IPS-15b (cell line): ENCODE data around the gene HHLA2.
"Not testable (repeated sequence)": the region's sequence is repeated elsewhere in the genome, so short reads cannot be mapped to it uniquely, and the experiment has no call there.

Source experiments
- H3K27me3 ChIP-seq: one replicate; pipeline ENCODE4 v1.6.1; 2013; ENCODE audit warnings: low read length; ENCODE audit not compliant: control insufficient read depth, insufficient read depth
- H3K36me3 ChIP-seq: one replicate; pipeline ENCODE4 v1.6.1; 2013; ENCODE audit warnings: low read length; ENCODE audit not compliant: control insufficient read depth, insufficient read depth
- H3K4me1 ChIP-seq: one replicate; pipeline ENCODE4 v1.6.1; 2013; ENCODE audit warnings: mild to moderate bottlenecking, low read length; ENCODE audit not compliant: control insufficient read depth, insufficient read depth
- H3K4me3 ChIP-seq: one replicate; pipeline ENCODE4 v1.5.1; 2013; ENCODE audit warnings: low read depth, low read length
- H3K9ac ChIP-seq: one replicate; pipeline ENCODE4 v1.6.1; 2013; ENCODE audit warnings: low read depth, mild to moderate bottlenecking, low read length
- H3K9me3 ChIP-seq: one replicate; pipeline ENCODE4 v1.6.1; 2013; ENCODE audit warnings: mild to moderate bottlenecking, low read length; ENCODE audit not compliant: control insufficient read depth, insufficient read depth

Gene HHLA2

GRCh38 chr3:108283989-108284388 lies 12.4 kb upstream of the HHLA2 start:
- Histone ChIP-seq H3K4me1 (no peaks in the 10 kb centered on the region), H3K4me3 (no peak overlapping the region), H3K36me3 (no peaks in the 10 kb centered on the region), H3K27me3 (no peaks in the 10 kb centered on the region), H3K9me3 (peaks cover 5% of the 10 kb centered on the region), H3K9ac (no peak overlapping the region)

DNA sequence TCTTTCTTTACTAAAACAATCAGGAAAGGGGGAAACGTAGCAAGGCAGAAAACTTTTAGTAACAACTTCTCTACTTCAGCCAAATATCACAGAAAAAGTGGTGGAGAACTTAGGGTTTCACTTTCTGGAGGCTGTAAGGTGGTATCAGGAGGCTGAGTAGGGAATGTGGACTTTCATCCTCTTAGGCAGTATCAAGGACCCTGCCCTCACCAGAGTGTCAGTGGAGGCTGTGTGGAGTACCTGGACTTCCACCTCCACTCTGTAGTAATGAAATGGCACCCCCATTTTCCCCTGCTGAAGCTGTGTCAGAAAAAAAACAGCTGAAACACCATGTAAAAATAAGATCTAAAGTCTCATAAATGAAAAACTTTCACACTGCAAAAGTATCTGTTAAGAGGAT lies 11.2 kb upstream of the HHLA2 start:
- Histone ChIP-seq H3K27me3 (no peaks in the 10 kb centered on the region), H3K36me3 (no peaks in the 10 kb centered on the region), H3K4me3 (no peak overlapping the region), H3K9me3 (no peaks in the 10 kb centered on the region), H3K9ac (no peak overlapping the region), H3K4me1 (no peaks in the 10 kb centered on the region)

- H3K4me1 ChIP-seq: no peaks in the 10 kb centered on the region
- H3K4me3 ChIP-seq: no peak overlapping the region
- no peaks in the 10 kb centered on the region for H3K27me3 ChIP-seq
- no peaks in the 10 kb centered on the region for H3K9me3 ChIP-seq
- no peak overlapping the region for H3K9ac ChIP-seq
- no peaks in the 10 kb centered on the region for H3K36me3 ChIP-seq
Measured at GRCh38 chr3:108287146-108287545, 9.2 kb upstream of the HHLA2 start.

GRCh38 chr3:108288193-108288592 lies 8.2 kb upstream of the HHLA2 start:
- H3K9ac ChIP-seq, H3K36me3 ChIP-seq, H3K4me3 ChIP-seq, H3K9me3 ChIP-seq, H3K4me1 ChIP-seq, H3K27me3 ChIP-seq: not testable (repeated sequence)

- Histone ChIP-seq H3K9me3 (no peaks in the 10 kb centered on the region), H3K9ac (no peak overlapping the region), H3K4me1 (no peaks in the 10 kb centered on the region), H3K27me3 (no peaks in the 10 kb centered on the region), H3K4me3 (no peak overlapping the region), H3K36me3 (no peaks in the 10 kb centered on the region)
Measured at GRCh38 chr3:108289159-108289558, 7.2 kb upstream of the HHLA2 start.

GRCh38 chr3:108292450-108292849 lies 3.9 kb upstream of the HHLA2 start:
- no peaks in the 10 kb centered on the region for H3K27me3 ChIP-seq
- no peaks in the 10 kb centered on the region for H3K9me3 ChIP-seq
- no peak overlapping the region for H3K4me3 ChIP-seq
- H3K4me1 ChIP-seq: no peaks in the 10 kb centered on the region
- no peaks in the 10 kb centered on the region for H3K36me3 ChIP-seq
- no peak overlapping the region for H3K9ac ChIP-seq

DNA sequence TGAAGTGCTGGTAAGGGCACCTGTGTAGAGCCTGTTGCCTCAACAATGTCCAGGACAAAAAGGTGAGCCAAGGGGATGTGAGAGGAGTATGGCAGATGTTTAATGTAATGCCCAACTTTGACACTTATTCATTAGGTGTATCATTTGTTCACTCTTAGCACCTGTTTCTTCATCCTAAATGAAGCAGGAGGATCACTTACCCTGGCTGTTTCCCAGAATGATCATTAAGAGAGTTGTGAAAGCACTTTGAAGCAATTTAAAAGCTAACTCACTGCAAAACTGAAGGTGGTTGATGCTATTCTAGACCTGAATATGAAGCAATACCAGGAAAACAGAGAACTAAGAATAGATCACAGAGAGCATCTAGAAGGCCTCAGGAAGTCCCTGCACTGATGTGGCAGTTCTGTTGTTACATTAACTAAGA lies 3.4 kb upstream of the HHLA2 start:
- H3K36me3 ChIP-seq: no peaks in the 10 kb centered on the region
- no peaks in the 10 kb centered on the region for H3K27me3 ChIP-seq
- H3K4me3 ChIP-seq: no peak overlapping the region
- peaks cover 2% of the 10 kb centered on the region for H3K4me1 ChIP-seq
- no peak overlapping the region for H3K9ac ChIP-seq
- no peaks in the 10 kb centered on the region for H3K9me3 ChIP-seq

DNA sequence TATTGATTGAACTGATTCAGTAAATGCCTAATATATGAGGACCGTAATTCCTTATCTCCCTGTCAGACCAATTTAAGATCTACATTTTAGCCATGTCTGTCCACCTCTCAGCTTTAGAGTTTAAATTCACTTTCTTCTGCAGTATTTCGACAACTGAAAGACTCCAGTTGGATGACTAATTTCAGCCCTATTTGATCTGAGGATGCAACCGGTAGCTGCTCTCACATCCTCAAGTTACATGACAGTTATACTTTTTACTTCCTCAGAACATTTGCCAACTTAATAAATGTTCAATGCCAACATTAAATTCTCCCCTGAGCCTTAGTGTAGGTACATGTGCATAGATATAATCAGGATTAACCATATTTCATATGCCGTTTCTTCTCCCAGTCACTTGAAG lies 2.5 kb upstream of the HHLA2 start:
- H3K36me3 ChIP-seq: no peaks in the 10 kb centered on the region
- no peak overlapping the region for H3K4me3 ChIP-seq
- no peaks in the 10 kb centered on the region for H3K27me3 ChIP-seq
- no peaks in the 10 kb centered on the region for H3K9me3 ChIP-seq
- no peak overlapping the region for H3K9ac ChIP-seq
- peaks cover 2% of the 10 kb centered on the region for H3K4me1 ChIP-seq

- Histone ChIP-seq H3K4me3 (no peak overlapping the region), H3K36me3 (no peaks in the 10 kb centered on the region), H3K27me3 (no peaks in the 10 kb centered on the region), H3K9ac (no peak overlapping the region), H3K9me3 (no peaks in the 10 kb centered on the region), H3K4me1 (peaks cover 2% of the 10 kb centered on the region)
Measured at GRCh38 chr3:108295421-108296175, 750 bp upstream of the HHLA2 start.

DNA sequence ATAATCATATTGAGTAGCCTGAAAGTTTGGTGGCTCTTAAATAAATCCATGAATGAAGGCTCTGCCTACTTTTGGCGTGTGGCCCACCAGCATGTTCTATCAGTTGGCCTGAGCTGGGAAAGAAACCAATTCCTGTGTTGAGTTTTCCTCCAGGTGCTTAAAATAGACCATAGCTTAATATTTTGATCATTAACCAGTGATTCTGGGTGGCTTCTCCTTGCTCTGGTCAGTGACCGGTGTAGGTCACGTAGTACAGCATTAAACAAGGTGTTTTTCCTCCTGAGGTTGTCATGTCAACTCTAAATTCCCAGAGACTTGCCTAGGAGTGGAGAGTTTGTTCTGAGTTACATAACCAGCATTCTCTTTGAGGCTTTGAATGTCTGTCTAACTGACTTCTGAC lies 1.3 kb downstream of the HHLA2 start:
- Histone ChIP-seq H3K27me3 (no peaks in the 10 kb centered on the region), H3K36me3 (no peaks in the 10 kb centered on the region), H3K9ac (no peak overlapping the region), H3K9me3 (no peaks in the 10 kb centered on the region), H3K4me1 (peaks cover 2% of the 10 kb centered on the region), H3K4me3 (no peak overlapping the region)

DNA sequence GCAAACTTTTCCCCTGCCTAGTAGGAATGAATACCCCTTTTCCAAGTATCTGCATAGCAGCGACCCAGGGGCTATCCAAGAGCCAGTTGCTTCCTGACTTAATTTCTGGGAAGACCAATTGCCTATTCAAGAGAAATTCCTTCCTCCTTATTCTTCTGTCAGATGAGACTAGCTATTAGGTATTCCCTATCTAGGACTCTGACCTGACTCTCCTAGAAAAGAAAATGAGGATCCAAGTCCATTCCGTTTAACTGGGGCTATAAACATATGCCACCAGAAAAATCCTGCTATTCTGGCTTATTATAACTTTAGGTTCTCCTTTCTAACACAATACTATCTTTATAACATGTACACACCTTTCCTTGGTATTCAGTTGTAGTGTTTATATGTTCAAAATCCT lies 1.7 kb downstream of the HHLA2 start:
- peaks cover 2% of the 10 kb centered on the region for H3K4me1 ChIP-seq
- no peaks in the 10 kb centered on the region for H3K27me3 ChIP-seq
- H3K36me3 ChIP-seq: no peaks in the 10 kb centered on the region
- H3K9ac ChIP-seq: no peak overlapping the region
- H3K9me3 ChIP-seq: no peaks in the 10 kb centered on the region
- no peak overlapping the region for H3K4me3 ChIP-seq

DNA sequence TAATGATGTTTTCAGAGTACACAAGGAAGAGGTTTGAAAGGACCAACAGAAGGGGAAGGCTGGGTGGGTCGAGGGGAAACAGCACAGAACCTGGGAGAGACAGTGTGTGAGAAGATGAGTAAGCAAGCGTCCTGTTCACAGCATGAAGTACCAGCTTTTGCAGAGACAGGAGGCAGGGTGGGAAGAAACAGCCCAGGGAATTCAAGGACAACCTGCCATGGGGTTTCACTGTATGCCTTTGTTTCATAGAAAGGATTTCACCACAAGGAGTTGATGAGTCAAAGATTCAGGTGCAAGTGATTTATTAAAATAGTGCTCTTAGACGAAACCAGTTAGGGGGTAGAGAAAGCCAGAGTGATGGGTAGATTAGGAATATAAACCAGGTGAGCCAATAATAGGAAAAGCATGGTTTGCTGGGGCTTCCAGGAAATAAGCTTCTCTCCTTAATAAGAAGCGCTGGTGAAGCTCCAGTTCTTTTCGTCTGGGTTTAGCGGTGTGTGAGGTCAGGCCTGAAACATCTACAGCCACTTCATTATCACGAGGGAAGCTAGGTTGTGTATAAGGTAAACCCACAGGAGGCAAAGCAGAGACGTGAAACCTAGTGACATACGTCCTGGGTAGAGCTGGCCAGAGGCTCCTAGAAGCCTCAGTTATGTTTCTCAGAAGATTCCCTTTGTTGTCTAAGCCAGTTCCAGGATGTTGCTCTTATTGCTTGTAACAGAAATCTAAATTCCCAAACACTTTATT lies 3.9 kb downstream of the HHLA2 start:
- Histone ChIP-seq H3K27me3 (no peaks in the 10 kb centered on the region), H3K4me3 (no peak overlapping the region), H3K4me1 (peaks cover 2% of the 10 kb centered on the region), H3K36me3 (no peaks in the 10 kb centered on the region), H3K9me3 (no peaks in the 10 kb centered on the region), H3K9ac (no peak overlapping the region)
